ENCODE data around the gene HPN. TPM values are rescaled to one million over a fixed set of nuclear protein-coding genes. Genes with fewer than 3 reads are reported as not detected.

The HPN gene
- total and polyA plus RNA-seq, 9 donors = 0.42 to 21.1 (median 2.9) TPM; not detected in 1

- TF ChIP-seq POLR2A (IDR thresholded peaks at IDR 0.05) (no peak), EP300 (IDR thresholded peaks at IDR 0.05) (no peak), CTCF (IDR thresholded peaks at IDR 0.05) (no peak)
- no peaks in the 10 kb centered on the region for H3K27me3 ChIP-seq
- WGBS, 3 donors = 79 to 85% (median 83%) methylated on average over 8 of the region's 8 CpGs
- intact Hi-C loops (cut with DNase I) = no loop called here
- no peak for DNase-seq
- no peak overlapping the region for H3K4me3 ChIP-seq
- H3K4me1 ChIP-seq (ENCODE audit: insufficient read depth) = no peaks in the 10 kb centered on the region
- H3K9me3 ChIP-seq = no peaks in the 10 kb centered on the region
- no peak overlapping the region for H3K27ac ChIP-seq
- H3K36me3 ChIP-seq = no peaks in the 10 kb centered on the region
These were observed 35.1 kb downstream of the HPN start for GRCh38 chr19:35076657-35077056.

GRCh38 chr19:35077411-35078223 is 36.1 kb downstream of the HPN start:
- no peak overlapping the region for H3K4me3 ChIP-seq
- DNase-seq = no peak
- H3K4me1 ChIP-seq (ENCODE audit: insufficient read depth) = no peaks in the 10 kb centered on the region
- no peaks in the 10 kb centered on the region for H3K9me3 ChIP-seq
- no peak for TF ChIP-seq POLR2A (IDR thresholded peaks at IDR 0.05)
- TF ChIP-seq EP300 (IDR thresholded peaks at IDR 0.05) = no peak
- TF ChIP-seq CTCF (IDR thresholded peaks at IDR 0.05) = no peak
- intact Hi-C loops (cut with DNase I) = no loop called here
- H3K36me3 ChIP-seq = no peaks in the 10 kb centered on the region
- 85 to 86% (median 85%) methylated on average over 17 of the region's 17 CpGs for WGBS, 3 donors
- no peaks in the 10 kb centered on the region for H3K27me3 ChIP-seq
- H3K27ac ChIP-seq = no peak overlapping the region

DNA sequence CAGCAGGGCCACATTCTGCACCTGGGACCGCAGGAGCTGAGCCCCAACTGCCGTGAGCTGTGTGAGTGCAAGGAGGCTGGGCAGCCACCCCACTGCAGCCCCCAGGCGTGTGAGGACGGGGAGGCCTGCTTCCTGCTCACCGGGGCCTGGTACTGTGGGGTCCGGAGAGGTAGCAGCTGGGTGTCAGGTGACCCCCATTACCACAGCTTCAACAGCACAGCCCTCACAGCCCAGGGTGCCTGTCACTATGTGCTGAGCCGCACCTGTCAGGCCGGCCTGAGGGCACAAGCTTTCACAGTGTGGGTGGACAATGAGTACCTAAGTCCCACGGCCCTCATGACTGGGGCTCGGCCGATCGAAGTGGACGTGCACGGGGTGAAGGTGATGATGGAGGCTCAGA is 38.3 kb downstream of the HPN start:
- no peak for DNase-seq
- no peaks in the 10 kb centered on the region for H3K27me3 ChIP-seq
- H3K9me3 ChIP-seq = no peaks in the 10 kb centered on the region
- H3K27ac ChIP-seq = no peak overlapping the region
- no peaks in the 10 kb centered on the region for H3K36me3 ChIP-seq
- no peaks in the 10 kb centered on the region for H3K4me1 ChIP-seq (ENCODE audit: insufficient read depth)
- H3K4me3 ChIP-seq = no peak overlapping the region
- intact Hi-C loops (cut with DNase I) = no loop called here
- 88 to 91% (median 89%) methylated on average over 13 to 14 of the region's 14 CpGs for WGBS, 3 donors
- TF ChIP-seq POLR2A (IDR thresholded peaks at IDR 0.05) (no peak), CTCF (IDR thresholded peaks at IDR 0.05) (no peak), EP300 (IDR thresholded peaks at IDR 0.05) (no peak)

- TF ChIP-seq EP300 (IDR thresholded peaks at IDR 0.05) (no peak), CTCF (IDR thresholded peaks at IDR 0.05) (no peak), POLR2A (IDR thresholded peaks at IDR 0.05) (no peak)
- Histone ChIP-seq H3K4me1 (ENCODE audit: insufficient read depth) (no peaks in the 10 kb centered on the region), H3K4me3 (no peak overlapping the region), H3K9me3 (no peaks in the 10 kb centered on the region), H3K36me3 (no peaks in the 10 kb centered on the region), H3K27ac (no peak overlapping the region), H3K27me3 (no peaks in the 10 kb centered on the region)
- WGBS, 3 donors = 75 to 88% (median 81%) methylated on average over 16 of the region's 16 CpGs
- intact Hi-C loops (cut with DNase I) = no loop called here
- no peak for DNase-seq
These were observed 39.2 kb downstream of the HPN start for GRCh38 chr19:35080613-35081170.
